Measurements from ENCODE around the gene NANOS3.

The NANOS3 gene

GRCh38 chr19:13876834-13877233, at the start of gene NANOS3:
Gene NANOS3 (plus strand): TSS chr19:13877134. CDS start chr19:13877249, 115 bp downstream.
- no peak for DNase-seq (ENCODE audit: low spot score)

- DNase-seq (ENCODE audit: low spot score), result no peak
Measured at GRCh38 chr19:13827656-13828055, 49.3 kb upstream of the NANOS3 start.

- DNase-seq (ENCODE audit: low spot score), result no peak
Measured at GRCh38 chr19:13830114-13830740, 46.7 kb upstream of the NANOS3 start.

GRCh38 chr19:13830741-13831536, 46.0 kb upstream of the NANOS3 start:
- DNase-seq (ENCODE audit: low spot score), result no peak

- no peak for DNase-seq (ENCODE audit: low spot score)
Measured at GRCh38 chr19:13831537-13832467, 45.1 kb upstream of the NANOS3 start.

- peak; percentile 92 for DNase-seq (ENCODE audit: low spot score)
Measured at GRCh38 chr19:13833330-13834243, 43.3 kb upstream of the NANOS3 start.

GRCh38 chr19:13834244-13835069, 42.5 kb upstream of the NANOS3 start:
- peak; percentile 74 for DNase-seq (ENCODE audit: low spot score)

- DNase-seq (ENCODE audit: low spot score), result no peak
Measured at GRCh38 chr19:13835791-13836723, 40.9 kb upstream of the NANOS3 start.

GRCh38 chr19:13838435-13839129, 38.4 kb upstream of the NANOS3 start:
- no peak for DNase-seq (ENCODE audit: low spot score)

GRCh38 chr19:13839130-13839937, 37.6 kb upstream of the NANOS3 start:
- DNase-seq (ENCODE audit: low spot score), result peak; percentile 81

GRCh38 chr19:13839938-13840304, 37.0 kb upstream of the NANOS3 start:
- no peak for DNase-seq (ENCODE audit: low spot score)

GRCh38 chr19:13840305-13841085, 36.4 kb upstream of the NANOS3 start:
- DNase-seq (ENCODE audit: low spot score), result peak; percentile 86

GRCh38 chr19:13841086-13841961, 35.6 kb upstream of the NANOS3 start:
- peak; percentile 66 for DNase-seq (ENCODE audit: low spot score)

GRCh38 chr19:13841962-13842290, 35.0 kb upstream of the NANOS3 start:
- DNase-seq (ENCODE audit: low spot score), result peak; percentile 42

GRCh38 chr19:13842291-13843103, 34.4 kb upstream of the NANOS3 start:
- DNase-seq (ENCODE audit: low spot score), result peak; percentile 84
